ENCODE results near the gene FUCA1.

FUCA1 gene

DNA sequence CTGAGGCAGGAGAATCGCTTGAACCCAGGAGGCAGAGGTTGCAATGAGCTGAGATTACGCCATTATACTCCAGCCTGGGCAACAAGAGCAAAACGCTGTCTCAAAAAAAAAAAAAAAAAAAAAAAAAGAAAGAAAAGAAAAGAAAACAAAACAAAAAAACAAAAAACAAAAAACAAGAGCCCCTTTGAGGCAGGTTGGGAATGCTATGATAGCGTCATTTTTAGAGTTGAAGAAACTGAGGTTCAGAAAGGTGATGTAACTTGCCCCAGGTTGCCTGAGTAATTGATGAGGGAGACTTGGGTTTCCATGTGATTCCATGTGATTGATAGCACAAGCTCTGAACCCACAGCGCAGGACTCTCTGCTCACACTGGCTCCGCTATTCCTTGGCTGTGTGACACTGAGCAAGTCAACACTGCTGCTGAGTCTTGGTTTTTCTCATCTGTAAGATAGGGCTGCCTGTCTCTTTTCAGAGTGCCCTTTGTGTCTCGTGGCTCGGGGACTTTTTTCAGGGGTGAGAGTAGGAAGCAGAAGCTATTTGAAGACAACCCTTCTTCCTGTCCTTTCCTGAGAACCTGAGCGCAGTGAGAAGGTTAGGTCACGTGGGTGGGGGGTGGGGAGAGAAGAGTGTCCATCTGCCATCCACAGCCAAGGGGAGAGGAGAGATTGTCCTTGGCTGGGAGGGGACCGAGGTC, 42.6 kb upstream of the FUCA1 start:
- no peak for TF ChIP-seq CTCF (conservative IDR thresholded peaks at IDR 0.05)
- H3K27ac ChIP-seq = no peak overlapping the region

DNA sequence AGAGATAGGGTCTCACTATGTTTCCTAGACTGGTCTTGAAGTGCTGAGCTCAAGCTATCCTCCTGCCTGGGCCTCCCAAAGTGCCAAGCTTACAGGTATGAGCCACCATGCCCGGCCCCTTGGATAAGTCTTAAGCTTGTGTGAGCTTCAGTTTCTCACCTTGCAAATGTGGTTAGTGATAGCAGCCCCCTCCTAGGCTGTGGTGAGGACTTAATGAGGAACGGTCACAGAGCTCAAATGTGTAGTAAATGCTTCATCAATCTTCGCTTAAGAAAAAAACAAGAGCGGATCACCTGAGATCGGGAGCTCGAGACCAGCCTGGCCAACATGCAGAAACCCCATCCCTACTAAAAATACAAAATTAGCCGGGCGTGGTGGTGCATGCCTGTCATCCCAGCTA, 42.1 kb upstream of the FUCA1 start:
- H3K27ac ChIP-seq = no peak overlapping the region
- TF ChIP-seq CTCF (conservative IDR thresholded peaks at IDR 0.05) = no peak

DNA sequence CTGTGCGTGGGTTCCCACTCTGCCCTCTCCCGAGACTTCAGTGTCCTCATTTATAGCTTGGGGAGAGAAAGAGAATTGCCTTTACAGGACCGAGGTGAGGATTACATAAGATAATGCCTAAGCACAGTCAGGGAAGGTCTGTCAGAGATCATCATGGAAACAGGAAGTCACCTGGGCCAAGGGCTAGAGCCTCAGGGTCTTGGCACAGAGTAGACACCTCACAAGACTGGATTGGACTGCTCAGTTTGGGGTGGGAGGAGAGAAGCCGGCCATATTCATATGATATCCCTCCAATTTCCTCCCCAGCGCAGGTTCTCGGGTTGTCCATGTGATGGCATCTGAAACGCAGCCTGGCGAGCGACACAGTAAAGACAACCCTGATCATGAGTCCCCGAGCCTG, 41.3 kb upstream of the FUCA1 start:
- TF ChIP-seq CTCF (conservative IDR thresholded peaks at IDR 0.05) = no peak
- no peak overlapping the region for H3K27ac ChIP-seq

DNA sequence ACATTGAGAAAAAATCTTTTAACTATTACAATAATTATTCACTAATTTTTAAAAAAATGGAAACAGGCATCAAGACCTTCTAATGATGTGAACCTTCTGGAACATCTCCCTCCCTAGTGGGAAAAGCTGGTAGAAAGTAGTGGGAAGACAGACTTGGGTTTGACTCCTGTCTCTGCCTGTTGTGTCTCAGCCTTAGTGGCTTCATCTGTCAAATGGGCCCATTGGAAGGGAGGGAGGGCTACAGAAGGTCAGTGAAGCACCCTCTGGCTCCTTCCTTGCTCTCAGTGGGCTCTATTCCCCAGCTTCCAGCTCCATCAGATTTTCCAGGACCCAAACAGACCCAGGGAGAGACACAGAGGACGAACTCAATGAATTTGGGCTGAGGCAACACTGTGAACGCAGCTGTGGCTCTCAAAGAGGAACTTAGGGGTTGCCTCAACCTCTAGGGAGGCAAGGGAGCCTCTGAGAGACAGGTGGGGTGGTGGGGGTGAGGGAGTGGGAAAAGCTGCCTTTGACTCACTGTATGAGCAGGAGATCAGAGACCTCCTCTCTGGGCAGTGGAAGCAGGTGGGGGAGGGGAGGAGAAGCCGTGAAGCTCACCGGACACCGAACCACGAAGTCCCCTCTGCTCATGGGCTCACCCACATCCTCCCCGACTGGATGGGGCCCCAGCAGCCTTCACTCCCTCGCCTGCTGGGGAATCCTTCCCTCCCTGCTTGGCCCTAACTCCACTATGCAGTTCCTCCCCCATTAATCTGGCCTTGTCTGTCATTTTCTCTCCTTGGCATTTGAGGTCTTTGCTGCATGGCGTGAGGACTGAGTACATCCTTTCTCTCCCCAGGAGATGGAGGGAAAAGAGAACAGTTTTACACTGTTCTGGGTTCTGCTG, 40.6 kb upstream of the FUCA1 start:
- TF ChIP-seq CTCF (conservative IDR thresholded peaks at IDR 0.05) = no peak
- H3K27ac ChIP-seq = no peak overlapping the region

DNA sequence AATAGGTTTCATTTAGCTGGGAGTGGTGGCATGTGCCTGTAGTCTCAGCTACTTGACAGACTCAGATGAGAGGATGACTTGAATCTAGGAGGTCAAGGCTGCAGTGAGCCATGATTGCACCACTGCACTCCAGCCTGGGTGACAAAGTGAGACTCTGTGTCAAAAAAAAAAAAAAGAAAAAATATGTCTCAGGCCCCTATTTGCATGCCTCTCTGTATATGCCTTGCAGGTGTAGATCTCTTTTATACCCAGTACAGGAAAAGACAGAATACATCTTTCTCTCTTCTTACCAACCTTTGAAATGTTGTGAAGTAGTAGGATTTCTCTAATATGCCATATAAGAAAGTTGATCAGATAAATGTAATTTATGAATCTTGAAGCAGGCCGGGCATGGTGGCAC, 38.6 kb upstream of the FUCA1 start:
- no peak overlapping the region for H3K27ac ChIP-seq
- no peak for TF ChIP-seq CTCF (conservative IDR thresholded peaks at IDR 0.05)

- no peak overlapping the region for H3K27ac ChIP-seq
- TF ChIP-seq CTCF (conservative IDR thresholded peaks at IDR 0.05) = no peak
These were observed 37.5 kb upstream of the FUCA1 start for GRCh38 chr1:23905461-23906025.

- TF ChIP-seq CTCF (conservative IDR thresholded peaks at IDR 0.05) = no peak
- no peak overlapping the region for H3K27ac ChIP-seq
These were observed 36.8 kb upstream of the FUCA1 start for GRCh38 chr1:23904748-23905357.
